ENCODE measurements around the gene ARHGEF7.
A peak's percentile ranks its signal among the peaks of the same experiment; 100 is the strongest.
"Not testable (repeated sequence)": the region's sequence is repeated elsewhere in the genome, so short reads cannot be mapped to it uniquely, and the experiment has no call there.

The ARHGEF7 gene

GRCh38 chr13:111257899-111258298, 142.8 kb downstream of the ARHGEF7 start:
- not testable (repeated sequence) for DNase-seq

GRCh38 chr13:111258637-111259036, 143.5 kb downstream of the ARHGEF7 start:
- no peak for DNase-seq

- DNase-seq: no peak
Measured at GRCh38 chr13:111259058-111259457, 143.9 kb downstream of the ARHGEF7 start.

- no peak for DNase-seq
Measured at GRCh38 chr13:111261326-111261725, 146.2 kb downstream of the ARHGEF7 start.

GRCh38 chr13:111262281-111262680, 147.2 kb downstream of the ARHGEF7 start:
- DNase-seq: peak; percentile 7

GRCh38 chr13:111262715-111263114, 147.6 kb downstream of the ARHGEF7 start:
- DNase-seq: no peak

- DNase-seq: no peak
Measured at GRCh38 chr13:111263566-111263965, 148.5 kb downstream of the ARHGEF7 start.

- no peak for DNase-seq
Measured at GRCh38 chr13:111265006-111265700, 150.0 kb downstream of the ARHGEF7 start.

GRCh38 chr13:111265701-111266035, 150.6 kb downstream of the ARHGEF7 start:
- no peak for DNase-seq

GRCh38 chr13:111267205-111267604, 152.1 kb downstream of the ARHGEF7 start:
- no peak for DNase-seq

- DNase-seq: no peak
Measured at GRCh38 chr13:111267784-111268183, 152.7 kb downstream of the ARHGEF7 start.

GRCh38 chr13:111269508-111269907, 154.4 kb downstream of the ARHGEF7 start:
- no peak for DNase-seq

GRCh38 chr13:111270126-111270525, 155.0 kb downstream of the ARHGEF7 start:
- DNase-seq: no peak

GRCh38 chr13:111270765-111271698, 155.9 kb downstream of the ARHGEF7 start:
- DNase-seq: no peak

- DNase-seq: no peak
Measured at GRCh38 chr13:111272117-111272516, 157.0 kb downstream of the ARHGEF7 start.

- no peak for DNase-seq
Measured at GRCh38 chr13:111275382-111275781, 160.3 kb downstream of the ARHGEF7 start.

- DNase-seq: no peak
Measured at GRCh38 chr13:111275995-111276618, 161.0 kb downstream of the ARHGEF7 start.

- no peak for DNase-seq
Measured at GRCh38 chr13:111278258-111278657, 163.1 kb downstream of the ARHGEF7 start.

- no peak for DNase-seq
Measured at GRCh38 chr13:111278743-111279652, 163.9 kb downstream of the ARHGEF7 start.

GRCh38 chr13:111280226-111280625, 165.1 kb downstream of the ARHGEF7 start:
- no peak for DNase-seq

- DNase-seq: no peak
Measured at GRCh38 chr13:111280681-111281585, 165.8 kb downstream of the ARHGEF7 start.
